ENCODE measurements around the gene GUCA2B.

The GUCA2B gene

DNA sequence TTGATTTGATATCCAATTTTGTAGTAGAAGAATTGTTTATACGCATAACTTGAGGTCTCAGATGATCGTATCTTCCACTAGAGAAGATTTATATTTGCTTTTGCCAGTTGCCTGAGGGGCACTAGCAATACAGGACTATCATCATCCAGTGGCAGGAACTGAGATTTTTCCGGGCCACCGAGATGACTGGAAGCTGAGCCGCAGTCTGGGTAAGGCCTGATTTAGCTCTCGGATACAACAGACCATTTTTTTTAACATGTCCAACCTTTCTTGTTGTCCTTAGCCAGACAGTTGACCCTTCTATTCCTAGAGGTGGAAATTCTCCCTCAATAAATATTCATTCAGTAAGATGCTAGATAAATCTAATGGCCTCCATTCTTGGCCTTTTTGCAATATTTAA is 25.4 kb upstream of the GUCA2B start:
- H3K27ac ChIP-seq (replicated peaks), result no peak overlapping the region
- TF ChIP-seq SPI1 (IDR thresholded peaks at IDR 0.05; ENCODE audit: borderline replicate concordance, low read depth) (no peak), GABPA (IDR thresholded peaks at IDR 0.05; ENCODE audit: low read depth) (no peak), POLR2AphosphoS5 (IDR thresholded peaks at IDR 0.05; ENCODE audit: low read depth) (no peak)
- TF ChIP-seq, protein P1, sequence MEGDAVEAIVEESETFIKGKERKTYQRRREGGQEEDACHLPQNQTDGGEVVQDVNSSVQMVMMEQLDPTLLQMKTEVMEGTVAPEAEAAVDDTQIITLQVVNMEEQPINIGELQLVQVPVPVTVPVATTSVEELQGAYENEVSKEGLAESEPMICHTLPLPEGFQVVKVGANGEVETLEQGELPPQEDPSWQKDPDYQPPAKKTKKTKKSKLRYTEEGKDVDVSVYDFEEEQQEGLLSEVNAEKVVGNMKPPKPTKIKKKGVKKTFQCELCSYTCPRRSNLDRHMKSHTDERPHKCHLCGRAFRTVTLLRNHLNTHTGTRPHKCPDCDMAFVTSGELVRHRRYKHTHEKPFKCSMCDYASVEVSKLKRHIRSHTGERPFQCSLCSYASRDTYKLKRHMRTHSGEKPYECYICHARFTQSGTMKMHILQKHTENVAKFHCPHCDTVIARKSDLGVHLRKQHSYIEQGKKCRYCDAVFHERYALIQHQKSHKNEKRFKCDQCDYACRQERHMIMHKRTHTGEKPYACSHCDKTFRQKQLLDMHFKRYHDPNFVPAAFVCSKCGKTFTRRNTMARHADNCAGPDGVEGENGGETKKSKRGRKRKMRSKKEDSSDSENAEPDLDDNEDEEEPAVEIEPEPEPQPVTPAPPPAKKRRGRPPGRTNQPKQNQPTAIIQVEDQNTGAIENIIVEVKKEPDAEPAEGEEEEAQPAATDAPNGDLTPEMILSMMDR (IDR thresholded peaks at IDR 0.05; ENCODE audit: insufficient read depth, low read length), result no peak
- TF ChIP-seq, protein P2, sequence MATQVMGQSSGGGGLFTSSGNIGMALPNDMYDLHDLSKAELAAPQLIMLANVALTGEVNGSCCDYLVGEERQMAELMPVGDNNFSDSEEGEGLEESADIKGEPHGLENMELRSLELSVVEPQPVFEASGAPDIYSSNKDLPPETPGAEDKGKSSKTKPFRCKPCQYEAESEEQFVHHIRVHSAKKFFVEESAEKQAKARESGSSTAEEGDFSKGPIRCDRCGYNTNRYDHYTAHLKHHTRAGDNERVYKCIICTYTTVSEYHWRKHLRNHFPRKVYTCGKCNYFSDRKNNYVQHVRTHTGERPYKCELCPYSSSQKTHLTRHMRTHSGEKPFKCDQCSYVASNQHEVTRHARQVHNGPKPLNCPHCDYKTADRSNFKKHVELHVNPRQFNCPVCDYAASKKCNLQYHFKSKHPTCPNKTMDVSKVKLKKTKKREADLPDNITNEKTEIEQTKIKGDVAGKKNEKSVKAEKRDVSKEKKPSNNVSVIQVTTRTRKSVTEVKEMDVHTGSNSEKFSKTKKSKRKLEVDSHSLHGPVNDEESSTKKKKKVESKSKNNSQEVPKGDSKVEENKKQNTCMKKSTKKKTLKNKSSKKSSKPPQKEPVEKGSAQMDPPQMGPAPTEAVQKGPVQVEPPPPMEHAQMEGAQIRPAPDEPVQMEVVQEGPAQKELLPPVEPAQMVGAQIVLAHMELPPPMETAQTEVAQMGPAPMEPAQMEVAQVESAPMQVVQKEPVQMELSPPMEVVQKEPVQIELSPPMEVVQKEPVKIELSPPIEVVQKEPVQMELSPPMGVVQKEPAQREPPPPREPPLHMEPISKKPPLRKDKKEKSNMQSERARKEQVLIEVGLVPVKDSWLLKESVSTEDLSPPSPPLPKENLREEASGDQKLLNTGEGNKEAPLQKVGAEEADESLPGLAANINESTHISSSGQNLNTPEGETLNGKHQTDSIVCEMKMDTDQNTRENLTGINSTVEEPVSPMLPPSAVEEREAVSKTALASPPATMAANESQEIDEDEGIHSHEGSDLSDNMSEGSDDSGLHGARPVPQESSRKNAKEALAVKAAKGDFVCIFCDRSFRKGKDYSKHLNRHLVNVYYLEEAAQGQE (IDR thresholded peaks at IDR 0.05; ENCODE audit: insufficient replicate concordance, low read depth), result no peak

DNA sequence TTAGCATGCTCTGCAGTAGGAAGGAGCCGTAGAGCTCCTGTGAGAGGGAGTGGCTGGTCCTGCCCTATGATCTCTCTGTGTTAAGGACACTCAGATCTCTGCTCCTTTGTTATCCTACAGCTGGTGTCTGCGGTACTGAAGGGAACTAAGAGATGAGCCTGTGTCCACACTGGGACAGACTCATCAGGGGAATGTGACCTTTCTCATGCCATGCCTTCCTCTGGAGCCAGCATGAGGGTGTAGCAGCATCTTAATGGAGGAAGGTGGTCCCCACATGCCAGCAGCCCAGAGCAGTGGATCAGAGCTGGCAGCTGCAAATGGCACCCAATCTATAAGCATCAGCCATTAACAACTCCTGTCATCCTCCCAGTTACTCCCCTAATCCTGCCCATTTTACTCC is 24.7 kb upstream of the GUCA2B start:
- H3K27ac ChIP-seq (replicated peaks), result no peak overlapping the region
- no peak for TF ChIP-seq POLR2AphosphoS5 (IDR thresholded peaks at IDR 0.05; ENCODE audit: low read depth)
- TF ChIP-seq, protein P1 (IDR thresholded peaks at IDR 0.05; ENCODE audit: insufficient read depth, low read length), result no peak
- no peak for TF ChIP-seq GABPA (IDR thresholded peaks at IDR 0.05; ENCODE audit: low read depth)
- TF ChIP-seq, protein P2 (IDR thresholded peaks at IDR 0.05; ENCODE audit: insufficient replicate concordance, low read depth), result no peak
- no peak for TF ChIP-seq SPI1 (IDR thresholded peaks at IDR 0.05; ENCODE audit: borderline replicate concordance, low read depth)
- H3K27me3 ChIP-seq (ENCODE audit: insufficient read depth, poor library complexity, severe bottlenecking), result no peaks in the 10 kb centered on the region
- H3K4me3 ChIP-seq (replicated peaks; ENCODE audit: insufficient read depth, low read length), result no peak overlapping the region
- no peak for DNase-seq (ENCODE audit: low read depth in 1 of 2, low spot score in 1 of 2)

More for the DNA sequence above, 25.4 kb upstream of the GUCA2B start:
- H3K27me3 ChIP-seq (ENCODE audit: insufficient read depth, poor library complexity, severe bottlenecking), result no peaks in the 10 kb centered on the region
- H3K4me3 ChIP-seq (replicated peaks; ENCODE audit: insufficient read depth, low read length), result no peak overlapping the region
- no peak for DNase-seq (ENCODE audit: low read depth in 1 of 2, low spot score in 1 of 2)

DNA sequence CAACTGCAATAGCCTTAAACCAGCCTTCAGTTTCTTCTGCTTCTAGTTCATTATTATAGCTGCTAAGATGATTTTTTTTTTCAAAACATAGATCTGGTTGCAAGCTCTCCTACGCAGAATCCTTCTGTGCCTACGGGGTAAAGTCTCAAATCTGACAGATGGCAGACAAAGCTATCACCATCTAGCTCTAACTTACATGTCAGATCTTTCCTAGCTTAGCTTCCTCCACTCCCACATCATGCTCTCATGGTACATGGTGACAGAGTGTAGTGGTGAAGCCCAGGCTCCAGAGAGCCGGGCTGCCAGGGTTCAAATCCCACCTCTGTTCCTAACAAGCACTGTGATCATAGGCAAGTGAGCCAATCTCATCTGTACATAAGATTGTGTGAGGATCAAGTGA is 24.2 kb upstream of the GUCA2B start:
- H3K27me3 ChIP-seq (ENCODE audit: insufficient read depth, poor library complexity, severe bottlenecking), result no peaks in the 10 kb centered on the region
- H3K27ac ChIP-seq (replicated peaks), result no peak overlapping the region

More for the DNA sequence above, 24.2 kb upstream of the GUCA2B start:
- no peak overlapping the region for H3K4me3 ChIP-seq (replicated peaks; ENCODE audit: insufficient read depth, low read length)
- no peak for DNase-seq (ENCODE audit: low read depth in 1 of 2, low spot score in 1 of 2)
- TF ChIP-seq, protein P2 (IDR thresholded peaks at IDR 0.05; ENCODE audit: insufficient replicate concordance, low read depth), result no peak
- no peak for TF ChIP-seq POLR2AphosphoS5 (IDR thresholded peaks at IDR 0.05; ENCODE audit: low read depth)
- TF ChIP-seq, protein P1 (IDR thresholded peaks at IDR 0.05; ENCODE audit: insufficient read depth, low read length), result no peak
- TF ChIP-seq GABPA (IDR thresholded peaks at IDR 0.05; ENCODE audit: low read depth), result no peak
- no peak for TF ChIP-seq SPI1 (IDR thresholded peaks at IDR 0.05; ENCODE audit: borderline replicate concordance, low read depth)
